ENCODE measurements around the gene AGPAT2.

The AGPAT2 gene

GRCh38 chr9:136659861-136660784 is 27.1 kb downstream of the AGPAT2 start:
- DNase-seq, result no peak

- DNase-seq, result no peak
Measured at GRCh38 chr9:136658849-136659535, 28.3 kb downstream of the AGPAT2 start.

- no peak for DNase-seq
Measured at GRCh38 chr9:136657974-136658848, 29.0 kb downstream of the AGPAT2 start.

GRCh38 chr9:136656795-136657611 is 30.3 kb downstream of the AGPAT2 start:
- no peak for DNase-seq

DNA sequence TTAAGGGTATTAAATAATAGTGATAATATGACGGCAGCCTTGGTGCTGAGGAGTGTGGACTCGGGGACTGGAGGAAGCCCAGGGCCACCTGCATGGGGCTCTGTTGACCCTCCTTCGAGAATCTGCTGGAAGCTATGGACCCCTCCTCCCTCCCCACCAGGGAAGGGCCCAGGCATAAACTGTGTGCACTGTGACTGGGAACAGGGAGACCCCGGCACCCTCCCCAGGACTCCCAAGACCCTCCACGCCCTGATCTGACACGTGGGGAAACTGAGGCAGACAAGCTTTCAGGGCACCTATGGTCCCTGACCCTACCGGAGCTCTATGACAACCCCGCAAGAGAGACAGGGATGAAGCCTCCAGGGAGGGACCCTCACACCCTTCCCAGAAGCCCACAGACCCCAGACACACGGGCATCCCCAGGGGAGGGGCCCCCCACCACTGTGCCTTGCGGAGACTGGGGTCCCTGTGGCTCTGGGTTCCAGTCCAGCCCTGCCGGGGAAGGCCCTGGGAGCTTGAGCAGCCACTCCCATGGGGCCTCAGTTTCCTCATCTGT is 31.0 kb downstream of the AGPAT2 start:
- no peak for DNase-seq

- DNase-seq, result no peak
Measured at GRCh38 chr9:136655536-136656182, 31.6 kb downstream of the AGPAT2 start.

GRCh38 chr9:136654820-136655535 is 32.3 kb downstream of the AGPAT2 start:
- DNase-seq, result no peak

DNA sequence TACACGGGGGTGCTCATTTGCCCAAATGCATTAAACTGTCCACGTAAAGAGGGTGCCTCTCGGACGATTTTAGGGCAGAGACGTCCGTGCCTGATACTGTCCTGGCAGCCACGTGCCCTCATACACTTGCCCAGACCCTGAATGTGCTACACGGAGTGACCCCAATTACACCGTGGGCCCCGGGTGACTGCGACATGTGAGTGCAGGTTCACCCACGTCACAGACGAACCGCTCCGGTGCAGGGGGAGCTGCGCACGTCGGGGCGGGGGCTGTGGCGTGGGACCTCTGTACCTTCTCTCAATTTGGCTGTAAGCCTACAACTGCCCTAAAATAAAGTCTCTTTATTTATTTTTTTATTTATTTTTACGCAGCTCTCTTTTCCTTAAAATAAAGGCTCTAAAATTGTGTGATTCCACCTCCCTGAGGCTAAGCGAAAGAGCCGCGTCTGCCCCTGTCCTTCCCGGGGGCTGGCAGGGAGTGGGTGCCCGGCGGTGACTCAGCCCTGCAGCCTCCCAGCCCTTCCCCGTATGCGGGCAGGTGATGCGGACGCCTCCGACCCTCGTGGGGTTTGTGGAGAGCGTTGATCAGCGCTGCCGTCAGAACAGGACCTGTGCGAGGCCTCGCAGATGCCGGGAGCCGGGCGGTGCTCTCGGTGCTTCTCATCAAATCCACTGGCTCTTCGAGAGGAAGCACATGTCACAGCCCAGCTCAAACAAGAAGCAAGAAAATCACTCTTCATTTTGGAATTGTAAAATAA is 33.8 kb downstream of the AGPAT2 start:
- DNase-seq, result no peak

DNA sequence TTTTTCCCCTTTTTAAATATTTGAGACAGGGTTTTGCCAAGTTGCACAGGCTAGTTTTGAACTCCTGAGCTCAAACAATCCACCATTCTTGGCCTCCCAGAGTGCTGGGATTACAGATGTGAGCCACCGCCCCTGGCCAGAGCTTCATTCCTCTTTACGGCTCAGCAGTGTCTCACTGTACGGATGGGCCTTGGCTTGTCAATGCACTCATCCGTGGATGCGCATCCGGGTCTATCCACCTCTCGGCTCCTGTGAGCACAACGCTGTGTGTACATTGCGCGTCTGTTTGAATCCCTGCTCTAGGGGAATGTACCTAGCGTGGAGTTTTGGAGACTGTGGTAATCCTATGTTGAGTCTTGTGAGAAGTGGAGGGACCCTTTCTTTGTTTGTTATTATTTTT is 35.4 kb downstream of the AGPAT2 start:
- no peak for DNase-seq

- DNase-seq, result peak; percentile 75
Measured at GRCh38 chr9:136650648-136651047, 36.6 kb downstream of the AGPAT2 start.

GRCh38 chr9:136650021-136650420 is 37.2 kb downstream of the AGPAT2 start:
- peak; percentile 87 for DNase-seq

- peak; percentile 72 for DNase-seq
Measured at GRCh38 chr9:136648751-136649150, 38.5 kb downstream of the AGPAT2 start.

DNA sequence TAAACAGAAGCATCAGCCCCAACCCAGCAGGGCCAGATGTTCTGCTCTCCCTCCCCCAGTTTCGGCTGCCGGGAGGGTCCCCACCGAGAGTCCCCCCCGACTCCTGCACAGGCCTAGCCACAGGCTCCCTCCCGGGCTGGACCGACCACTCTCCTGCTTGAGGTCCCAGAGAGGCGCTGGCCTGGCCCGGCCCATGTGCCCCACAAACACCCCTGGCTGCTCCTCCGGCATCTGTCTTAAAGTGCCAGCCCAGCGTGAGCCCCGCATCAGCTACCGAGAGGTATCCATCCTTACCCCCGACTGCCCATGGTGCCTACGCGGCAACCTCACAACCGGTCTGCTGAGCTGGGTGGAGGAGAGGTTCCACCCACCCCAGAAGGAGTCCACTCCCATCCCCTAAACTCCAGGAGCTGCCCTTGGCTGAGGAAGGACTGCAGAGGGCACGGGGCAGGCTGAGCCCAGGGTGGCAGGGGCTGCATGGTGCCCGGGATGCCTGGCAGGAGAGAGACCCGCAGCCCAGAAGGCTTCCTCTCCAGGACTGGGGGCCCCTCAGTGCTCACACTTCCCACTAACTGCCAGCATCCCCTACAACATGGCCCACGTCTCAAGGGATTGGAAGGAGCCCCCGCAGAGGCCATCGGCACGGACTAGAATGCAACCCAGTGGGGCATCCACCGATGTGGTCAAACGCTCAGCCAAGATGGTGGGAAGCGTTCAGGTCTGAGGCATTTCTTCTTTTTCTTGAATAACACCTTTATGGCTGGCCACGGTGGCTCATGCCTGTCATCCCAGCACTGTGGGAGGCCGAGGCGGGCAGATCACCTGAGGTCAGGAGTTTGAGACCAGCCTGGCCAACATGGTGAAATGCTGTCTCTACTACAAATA is 40.2 kb downstream of the AGPAT2 start:
- DNase-seq, result peak; percentile 56

DNA sequence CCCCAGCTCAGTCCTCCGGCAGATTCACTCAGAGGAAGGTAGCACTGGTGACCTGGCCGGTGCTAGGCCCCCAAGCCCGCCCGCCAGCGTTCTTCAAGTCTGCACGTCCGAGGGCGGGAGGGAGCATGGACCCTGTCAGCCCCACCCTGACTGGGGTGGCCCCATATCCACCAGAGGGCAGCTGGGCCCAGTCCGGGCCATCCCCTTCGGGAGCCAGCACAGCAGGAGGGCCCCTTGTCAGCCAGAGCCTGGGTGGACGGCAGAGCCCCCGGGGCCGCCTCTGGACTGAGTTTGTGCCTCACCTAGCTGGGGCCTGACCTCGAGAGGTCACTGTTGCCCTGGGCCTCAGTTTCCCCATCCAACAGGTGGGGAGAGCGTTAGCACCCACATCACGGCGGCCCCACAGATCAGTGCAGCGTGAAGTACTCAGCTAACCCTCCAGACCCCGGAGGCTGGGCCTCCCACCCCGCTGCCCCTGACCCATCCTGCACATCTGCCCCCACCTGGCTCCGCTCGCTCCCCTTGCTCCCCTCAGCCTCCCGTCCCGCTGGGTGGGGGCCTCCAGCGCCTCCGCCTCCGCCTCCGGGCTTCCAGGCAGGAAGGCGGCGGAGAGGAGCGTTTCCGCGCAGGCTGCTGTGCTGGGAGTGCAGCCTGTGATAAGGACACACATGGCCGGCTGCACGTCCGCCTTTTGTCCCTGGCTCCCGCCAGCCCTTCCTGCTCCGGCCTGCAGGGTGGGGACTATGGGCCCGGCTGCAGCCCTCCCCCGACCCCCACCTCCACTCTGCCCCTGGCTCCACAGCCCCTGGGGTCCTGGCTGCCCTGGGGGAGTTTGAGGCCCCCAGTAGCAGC is 41.1 kb downstream of the AGPAT2 start:
- DNase-seq, result peak; percentile 79

DNA sequence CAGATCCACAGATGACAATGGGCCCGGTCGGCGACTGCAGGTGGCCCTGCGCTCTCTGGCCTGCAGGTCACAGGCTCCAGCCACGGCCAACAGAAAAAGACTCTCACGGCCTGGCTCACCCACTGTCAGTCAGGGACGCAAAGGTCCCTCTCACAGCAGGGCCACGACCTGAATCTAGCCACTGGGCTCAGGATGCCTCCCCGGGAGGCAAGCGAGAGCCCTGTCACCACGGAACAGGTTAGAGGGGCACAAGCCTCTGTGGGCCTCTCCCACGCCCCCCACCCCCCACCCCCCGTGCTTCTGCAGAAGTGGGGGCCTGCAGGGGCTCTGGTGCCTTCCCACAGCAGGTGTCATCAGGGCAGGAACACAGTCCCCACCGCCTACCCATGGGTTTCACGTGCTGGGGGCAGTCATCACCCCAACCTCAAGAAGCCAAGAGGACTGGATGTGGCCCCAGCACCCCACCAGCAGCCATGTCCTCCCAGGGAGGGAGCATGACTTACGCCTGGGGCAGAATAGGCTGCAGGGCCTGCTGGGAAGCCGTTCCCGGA is 41.8 kb downstream of the AGPAT2 start:
- DNase-seq, result peak; percentile 41

DNA sequence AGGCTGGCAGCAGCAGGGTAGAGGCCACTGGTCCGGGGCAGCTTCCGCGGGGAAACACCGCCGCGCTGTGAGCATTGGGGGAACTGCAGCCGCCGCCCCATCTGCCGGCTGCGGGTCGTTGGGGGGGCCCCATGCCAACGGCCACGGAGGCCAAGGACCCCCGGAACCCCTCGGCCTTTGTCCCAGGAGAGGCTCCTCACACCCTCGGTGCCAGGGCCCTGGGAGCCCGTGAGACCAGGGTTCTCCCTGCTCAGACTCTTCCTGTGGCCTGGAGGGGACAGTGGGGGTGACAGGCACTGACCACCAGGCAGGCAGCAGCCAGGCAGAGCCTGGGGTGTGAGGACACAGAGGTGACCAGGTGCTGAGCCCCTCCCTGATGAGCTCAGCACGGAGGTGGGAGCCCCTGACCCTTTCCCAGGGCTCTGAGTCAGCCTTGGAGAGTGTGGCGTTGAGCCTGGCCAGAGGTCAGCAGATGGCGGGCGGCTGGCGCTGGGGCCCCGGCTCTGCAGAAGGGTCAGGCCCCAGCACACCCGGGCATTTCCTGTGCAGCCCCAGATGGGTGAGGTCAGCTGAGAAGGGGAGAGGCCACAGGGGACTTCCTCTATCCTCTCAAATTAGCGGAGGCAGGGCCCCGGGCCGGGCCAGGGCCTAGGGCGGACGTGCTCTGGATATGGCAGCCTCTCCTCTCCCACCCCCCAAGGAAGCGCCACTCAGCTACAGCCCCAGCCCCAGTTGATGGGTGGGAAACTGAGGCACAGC is 42.5 kb downstream of the AGPAT2 start:
- DNase-seq, result peak; percentile 70

DNA sequence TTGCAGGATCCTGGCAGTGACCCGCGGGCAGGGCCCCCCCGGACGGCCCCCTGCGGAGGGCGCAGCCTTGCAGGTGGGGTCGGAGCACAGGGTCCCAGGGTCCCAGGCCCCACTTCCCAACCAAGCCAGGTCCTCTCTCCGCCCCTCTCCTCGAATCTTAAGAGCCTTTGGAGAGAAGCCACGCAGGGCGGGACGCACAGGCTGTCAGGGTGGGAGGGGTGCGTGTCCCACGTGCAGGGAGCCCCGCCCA is 43.0 kb downstream of the AGPAT2 start:
- peak; percentile 94 for DNase-seq
